OCI-LY7 (cell line): ENCODE results near the gene PPP2R3B. TPM values are rescaled to one million over a fixed set of nuclear protein-coding genes. Genes with fewer than 3 reads are reported as not detected.

ENCODE experiments used
- BruUV-seq: library from RNA; stranded (reverse); fragments of 400-500 nt; replicated peaks from 2 replicates; lab custom pipeline; 2021; lab: Mats Ljungman, UMichigan
- CTCF ChIA-PET: fragments of 300-600 bp; sonication (Branson Sonifier 250); formaldehyde crosslinking; loops from one replicate; lab custom pipeline; 2022; ENCODE audit warnings: antibody characterized with exemption; ENCODE audit not compliant: unreplicated experiment; lab: Charles Lee
- POLR2A ChIA-PET: fragments of 300-600 bp; sonication (Branson Sonifier 250); formaldehyde crosslinking; loops from one replicate; lab custom pipeline; 2022; ENCODE audit warnings: antibody characterized with exemption; lab: Charles Lee
- DNase-seq: peaks from one replicate; pipeline ENCODE4 v3.0.0-alpha.2; 2015; ENCODE audit warnings: low spot score
- H2AFZ ChIP-seq: fragments of 200-600 bp; sonication (generic), shearing (Covaris generic); 2 replicates; pipeline ENCODE4 v1.6.1; 2014; ENCODE audit warnings: mild to moderate bottlenecking, antibody characterized with exemption, low read length, moderate library complexity
- H3K27ac ChIP-seq: fragments of 200-600 bp; sonication (generic); 2 replicates; pipeline ENCODE4 v1.5.1; 2014; ENCODE audit warnings: mixed run types, low read depth, mild to moderate bottlenecking, moderate library complexity, low read length, inconsistent platforms; ENCODE audit not compliant: poor library complexity, severe bottlenecking
- H3K36me3 ChIP-seq: fragments of 200-600 bp; sonication (generic); 2 replicates; pipeline ENCODE4 v1.6.1; 2014; ENCODE audit warnings: mild to moderate bottlenecking, antibody characterized with exemption, low read length, moderate library complexity, mixed read lengths; ENCODE audit not compliant: insufficient read depth
- H3K4me1 ChIP-seq: fragments of 200-600 bp; sonication (generic); 2 replicates; pipeline ENCODE4 v1.5.1; 2014; ENCODE audit warnings: mild to moderate bottlenecking, low read length; ENCODE audit not compliant: insufficient read depth, poor library complexity, severe bottlenecking
- H3K4me2 ChIP-seq: fragments of 200-600 bp; sonication (generic); 2 replicates; pipeline ENCODE4 v1.6.1; 2014; ENCODE audit warnings: mild to moderate bottlenecking, low read length
- H3K4me3 ChIP-seq: fragments of 200-600 bp; sonication (generic); 2 replicates; pipeline ENCODE4 v1.5.1; 2014; ENCODE audit warnings: mild to moderate bottlenecking, low read depth, low read length; ENCODE audit not compliant: poor library complexity, severe bottlenecking
- H3K79me2 ChIP-seq: fragments of 200-600 bp; sonication (generic); 2 replicates; pipeline ENCODE4 v1.6.1; 2016; ENCODE audit warnings: low read depth, mild to moderate bottlenecking, low read length, moderate library complexity, mixed read lengths; ENCODE audit not compliant: insufficient read depth
- H3K9me2 ChIP-seq: fragments of 200-600 bp; sonication (generic); 2 replicates; pipeline ENCODE4 v1.6.1; 2016; ENCODE audit warnings: mild to moderate bottlenecking, low read length, mixed read lengths; ENCODE audit not compliant: insufficient read depth
- H3K9me3 ChIP-seq: fragments of 200-600 bp; sonication (generic); 2 replicates; pipeline ENCODE4 v1.6.1; 2014; ENCODE audit warnings: mild to moderate bottlenecking, mixed run types, low read length, mixed read lengths
- H4K20me1 ChIP-seq: fragments of 200-600 bp; sonication (generic); 2 replicates; pipeline ENCODE4 v1.6.1; 2014; ENCODE audit warnings: mild to moderate bottlenecking, antibody characterized with exemption, low read length, moderate library complexity, mixed read lengths; ENCODE audit not compliant: insufficient read depth
- CTCF ChIP-seq: fragments of 200-600 bp; sonication (generic); conservative IDR thresholded peaks from 2 replicates; pipeline ENCODE4 v1.5.1; 2014; ENCODE audit warnings: mild to moderate bottlenecking, antibody characterized with exemption, low read length, moderate library complexity, mixed read lengths
- EZH2phosphoT487 ChIP-seq: fragments of 200-600 bp; sonication (generic); IDR thresholded peaks from 2 replicates; pipeline ENCODE4 v1.6.1; 2018; ENCODE audit warnings: low read depth, borderline replicate concordance, mild to moderate bottlenecking, mixed run types, antibody characterized with exemption, low read length, moderate library complexity, mixed read lengths
- intact Hi-C: fragments of 100-400 bp; cut with micrococcal nuclease; formaldehyde crosslinking; loops from one replicate; pipeline ENCODE4 v1.10.0; 2022; ENCODE audit not compliant: unreplicated experiment
- total RNA-seq, 2 experiments: library from RNA; depleted of rRNA in 1 of 2; stranded (reverse); fragments of >200 nt in 1 of 2; shearing (Covaris generic) in 1 of 2; gene quantifications; 2 replicates each; pipeline ENCODE4 v1.2.3, GENCODE V29; 2014 to 2022

The PPP2R3B gene
- total RNA-seq, 2 experiments from 2014 or later, result 270 to 342 TPM

GRCh38 chrX:427812-428725 lies 41.4 kb upstream of the PPP2R3B start:
- intact Hi-C loops, result no loop called here
- Histone ChIP-seq H3K36me3 (no peaks in the 10 kb centered on the region), H3K4me3 (no peak overlapping the region), H2AFZ (no peak overlapping the region; the same call in 1 of the 2 replicates), H3K9me2 (no peaks in the 10 kb centered on the region), H3K79me2 (no peaks in the 10 kb centered on the region), H3K4me2 (0 out of 2 replicates have a peak overlapping the region, but pooled peaks have one; percentile 29), H3K27ac (no peak overlapping the region), H4K20me1 (no peaks in the 10 kb centered on the region), H3K9me3 (no peaks in the 10 kb centered on the region), H3K4me1 (no peaks in the 10 kb centered on the region)
- ChIA-PET CTCF (no interaction called here), POLR2A (no interaction called here)
- no TSS peak for BruUV-seq
- peak; percentile 39 for DNase-seq
- TF ChIP-seq CTCF (peak; percentile 53), EZH2phosphoT487 (no peak)

DNA sequence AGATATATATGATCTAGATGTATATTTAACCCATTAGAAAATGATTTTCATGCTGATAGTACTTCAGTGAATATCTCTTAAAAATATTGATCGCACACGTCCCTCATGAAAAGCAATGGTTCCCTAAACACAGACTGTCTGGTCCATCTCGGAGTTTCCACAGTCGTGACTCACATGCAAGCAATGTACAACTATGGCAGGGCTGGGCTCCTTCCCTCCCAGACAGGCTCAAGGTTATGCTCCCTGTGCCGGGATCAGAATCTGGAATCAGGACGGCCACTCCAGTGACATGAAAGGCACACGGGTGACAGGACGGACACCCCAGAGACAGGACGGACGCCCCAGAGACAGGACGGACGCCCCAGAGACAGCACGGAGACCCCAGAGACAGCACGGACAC lies 40.2 kb upstream of the PPP2R3B start:
- TF ChIP-seq EZH2phosphoT487, result no peak
- no peak for TF ChIP-seq CTCF
- Histone ChIP-seq H3K9me3 (no peaks in the 10 kb centered on the region), H3K9me2 (no peaks in the 10 kb centered on the region), H3K4me1 (no peaks in the 10 kb centered on the region), H4K20me1 (no peaks in the 10 kb centered on the region), H3K79me2 (no peaks in the 10 kb centered on the region), H2AFZ (no peak overlapping the region), H3K36me3 (no peaks in the 10 kb centered on the region), H3K4me2 (no peak overlapping the region), H3K27ac (no peak overlapping the region), H3K4me3 (no peak overlapping the region)
- DNase-seq, result no peak
- intact Hi-C loops, result no loop called here
- ChIA-PET CTCF (no interaction called here), POLR2A (no interaction called here)
- no TSS peak for BruUV-seq

GRCh38 chrX:425056-425455 lies 38.3 kb upstream of the PPP2R3B start:
- H3K36me3 ChIP-seq, result no peaks in the 10 kb centered on the region
- no peak for DNase-seq
- H3K4me2 ChIP-seq, result no peak overlapping the region
- no peaks in the 10 kb centered on the region for H4K20me1 ChIP-seq
- intact Hi-C loops, result no loop called here
- TF ChIP-seq EZH2phosphoT487 (no peak), CTCF (no peak)
- H3K4me3 ChIP-seq, result no peak overlapping the region
- no peaks in the 10 kb centered on the region for H3K9me3 ChIP-seq
- no peak overlapping the region for H3K27ac ChIP-seq
- no peaks in the 10 kb centered on the region for H3K79me2 ChIP-seq
- CTCF ChIA-PET, result no interaction called here
- no peaks in the 10 kb centered on the region for H3K9me2 ChIP-seq
- H3K4me1 ChIP-seq, result no peaks in the 10 kb centered on the region
- no TSS peak for BruUV-seq
- POLR2A ChIA-PET, result no interaction called here
- H2AFZ ChIP-seq, result no peak overlapping the region
